Heart right ventricle (tissue), 16 donors: ENCODE results near the gene SLCO2B1. TPM values are rescaled to one million over a fixed set of nuclear protein-coding genes. Genes with fewer than 3 reads are reported as not detected.

Experiments
- ATAC-seq, 8 donors: fragments of 200-7000 bp; cut with Tn5 transposase; one replicate each; pipeline ENCODE4 v1.9.1; 2020; ENCODE audit warnings: mild to moderate bottlenecking in 8 of 8, moderate library complexity in 8 of 8, moderate number of reproducible peaks in 1 of 8
- DNase-seq, 2 donors: peaks; one replicate each; pipeline ENCODE4 v3.0.0-alpha.2; 2020
- H3K27ac ChIP-seq, 10 donors: fragments of 200-600 bp; sonication (generic) in 2 of 10; one replicate each; pipeline versions ENCODE4 v1.5.0 to v1.8.0; 2020 to 2022; ENCODE audit warnings: mild to moderate bottlenecking in 3 of 10
- H3K27me3 ChIP-seq, 7 donors: fragments of 200-600 bp; one replicate each; pipeline ENCODE4 v1.8.0; 2021 to 2022; ENCODE audit warnings: mild to moderate bottlenecking in 2 of 7
- H3K36me3 ChIP-seq, 9 donors: fragments of 200-600 bp; sonication (generic) in 1 of 9; one replicate each; pipeline versions ENCODE4 v1.5.0 to v1.8.0; 2020 to 2022; ENCODE audit warnings: mild to moderate bottlenecking in 2 of 9
- H3K4me1 ChIP-seq, 9 donors: fragments of 200-600 bp; sonication (generic) in 1 of 9; one replicate each; pipeline versions ENCODE4 v1.5.0 to v1.8.0; 2020 to 2022; ENCODE audit warnings: mild to moderate bottlenecking in 4 of 9
- H3K4me3 ChIP-seq, 10 donors: fragments of 200-600 bp; sonication (generic) in 2 of 10; one replicate each; pipeline versions ENCODE4 v1.5.0 to v1.8.0; 2020 to 2022; ENCODE audit warnings: mild to moderate bottlenecking in 7 of 10, moderate library complexity in 2 of 10
- H3K9me3 ChIP-seq, 11 donors: fragments of 200-600 bp in 10 of 11; sonication (generic) in 2 of 11; one replicate each; pipeline versions ENCODE4 v1.5.0 to v1.8.0; 2013 to 2022; ENCODE audit warnings: mild to moderate bottlenecking in 2 of 11, control low read depth in 1 of 11, moderate library complexity in 1 of 11
- WGBS, 2 donors: extraction: QIAGEN DNeasy Blood & Tissue Kit; methylation state at CpG; one replicate each; pipeline ENCODE4 v1.1.7; 2013; ENCODE audit warnings: inconsistent platforms in 1 of 2; 5-methylcytosine and 5-hydroxymethylcytosine counted together
- intact Hi-C, 10 donors: fragments of 100-400 bp; cut with DNase I; formaldehyde crosslinking; loops; one replicate each; pipeline versions ENCODE4 v1.11.1 to v1.14.2; 2022
- polyA plus RNA-seq, 2 donors: library from polyadenylated mRNA; stranded (reverse); fragments of 200-250 nt; gene quantifications; one replicate each; pipeline ENCODE4 v1.2.3, GENCODE V29; 2013
- total RNA-seq, 10 donors: library from RNA; stranded (reverse); fragmentation: NEBNext Ultra II Directional in 3 of 10; extraction: Animal tissue kit (Norgen Biotek cat#: 25700) in 3 of 10; gene quantifications; one replicate each; pipeline versions ENCODE4 v1.2.1 to v1.2.4, GENCODE V29; 2021 to 2023
- TF ChIP-seq, protein P1 (sequence below), 9 donors: fragments of 200-600 bp; sonication (generic) in 2 of 9; IDR thresholded peaks; one replicate each; pipeline versions ENCODE4 v1.5.0 to v1.8.0; 2021 to 2022; ENCODE audit warnings: antibody characterized with exemption in 9 of 9, mild to moderate bottlenecking in 5 of 9, moderate library complexity in 1 of 9
- donor health status: Arrhythmogenic right ventricular cardiomyopathy.
- donor health status: ischemic (EF 13 %, LVEDD 7.1; RV severe dilation, severe dysfunction).
- donor health status: healthy with polysubstance abuse.
- donor health status: DM: no; HTN: yes; CAD: no.
- donor health status: DM: no; HTN: no; CAD: no.
- donor health status: ischemic (EF 25% LVEDD 6.9; RV normal size, moderate dysfunction).
- donor health status: ischemic (EF 25% LVEDD 5.7; RV mildly dilated, moderate dysfunction).
- donor health status: healthy.
- donor health status: DM: yes; HTN: yes; CAD: no.
- donor health status: Ischemic cardiomyopathy.
- donor health status: ischemic (EF 35%, LVEDD 5.7; RV mildly dilated, moderate dysfunction).
- donor health status: nonischemic (EF 11% LVEDD 7.7; RV severe dilation, severe dysfunction).
- donor health status: DM: yes; HTN: yes; CAD: no.
- donor health status: PGD.
- donor health status: ischemic (EF 29% LVEDD 5.4; RV normal size, mild dysfunction).
- donor health status: nonischemic (EF 23%, LVEDD 6.1; RV moderate dilation, normal function).

SLCO2B1 gene
- total and polyA plus RNA-seq, 12 donors = 5.2 to 69.0 (median 16.9) TPM

- no peaks in the 10 kb centered on the region for H3K36me3 ChIP-seq
- DNase-seq = peak; percentile 68 to 76
- H3K4me3 ChIP-seq = no peak overlapping the region
- peak; percentile 76 to 93 (median 89) for ATAC-seq
- H3K4me1 ChIP-seq = peaks cover 3 to 60% (median 25%) of the 10 kb centered on the region in 9 donors
- 54 to 58% methylated on average over 10 of the region's 10 CpGs for WGBS, 2 donors
- intact Hi-C loops = loop anchor here in 5 of 10 donors (2.0 to 10.0 kb wide), 7 partner anchors 62 to 121 kb away; partner anchors contain the start of gene TPBGL (in 2 of the 5)
- TF ChIP-seq, protein P1, sequence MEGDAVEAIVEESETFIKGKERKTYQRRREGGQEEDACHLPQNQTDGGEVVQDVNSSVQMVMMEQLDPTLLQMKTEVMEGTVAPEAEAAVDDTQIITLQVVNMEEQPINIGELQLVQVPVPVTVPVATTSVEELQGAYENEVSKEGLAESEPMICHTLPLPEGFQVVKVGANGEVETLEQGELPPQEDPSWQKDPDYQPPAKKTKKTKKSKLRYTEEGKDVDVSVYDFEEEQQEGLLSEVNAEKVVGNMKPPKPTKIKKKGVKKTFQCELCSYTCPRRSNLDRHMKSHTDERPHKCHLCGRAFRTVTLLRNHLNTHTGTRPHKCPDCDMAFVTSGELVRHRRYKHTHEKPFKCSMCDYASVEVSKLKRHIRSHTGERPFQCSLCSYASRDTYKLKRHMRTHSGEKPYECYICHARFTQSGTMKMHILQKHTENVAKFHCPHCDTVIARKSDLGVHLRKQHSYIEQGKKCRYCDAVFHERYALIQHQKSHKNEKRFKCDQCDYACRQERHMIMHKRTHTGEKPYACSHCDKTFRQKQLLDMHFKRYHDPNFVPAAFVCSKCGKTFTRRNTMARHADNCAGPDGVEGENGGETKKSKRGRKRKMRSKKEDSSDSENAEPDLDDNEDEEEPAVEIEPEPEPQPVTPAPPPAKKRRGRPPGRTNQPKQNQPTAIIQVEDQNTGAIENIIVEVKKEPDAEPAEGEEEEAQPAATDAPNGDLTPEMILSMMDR (IDR thresholded peaks at IDR 0.05) = no peak
- no peaks in the 10 kb centered on the region for H3K9me3 ChIP-seq
- H3K27ac ChIP-seq = peak overlapping the region in 5 of 10 donors; percentile 1 to 71 (median 56)
- peaks cover 0 to 19% (median 4%) of the 10 kb centered on the region in 7 donors for H3K27me3 ChIP-seq
These were observed 8.0 kb upstream of the SLCO2B1 start for GRCh38 chr11:75142714-75143419.

GRCh38 chr11:75143420-75143731, 7.5 kb upstream of the SLCO2B1 start:
- no peaks in the 10 kb centered on the region for H3K36me3 ChIP-seq
- WGBS, 2 donors = 46 to 62% methylated on average over 6 of the region's 6 CpGs
- peaks cover 0 to 14% (median 4%) of the 10 kb centered on the region in 7 donors for H3K27me3 ChIP-seq
- TF ChIP-seq, protein P1 (IDR thresholded peaks at IDR 0.05) = no peak
- peaks cover 3 to 65% (median 27%) of the 10 kb centered on the region in 9 donors for H3K4me1 ChIP-seq
- H3K9me3 ChIP-seq = no peaks in the 10 kb centered on the region
- H3K27ac ChIP-seq = peak overlapping the region in 5 of 10 donors; percentile 13 to 71 (median 56)
- ATAC-seq (no peak), DNase-seq (no peak)
- no peak overlapping the region for H3K4me3 ChIP-seq
- intact Hi-C loops = loop anchor here in 5 of 10 donors (2.0 to 10.0 kb wide), 7 partner anchors 61 to 121 kb away; partner anchors contain the start of gene TPBGL (in 2 of the 5)

- Histone ChIP-seq H3K4me3 (no peak overlapping the region), H3K9me3 (no peaks in the 10 kb centered on the region), H3K36me3 (no peaks in the 10 kb centered on the region), H3K4me1 (peaks cover 3 to 77% (median 27%) of the 10 kb centered on the region in 9 donors), H3K27ac (no peak overlapping the region), H3K27me3 (peaks cover 0 to 5% (median 0%) of the 10 kb centered on the region in 7 donors)
- no peak for ATAC-seq
- no peak for DNase-seq
- 40 to 44% methylated on average over 3 of the region's 3 CpGs for WGBS, 2 donors
- TF ChIP-seq, protein P1 (IDR thresholded peaks at IDR 0.05) = no peak
- intact Hi-C loops = loop anchor here in 9 of 10 donors (1.0 to 10.0 kb wide), 6 partner anchors 60 to 122 kb away; partner anchors contain the start of gene TPBGL (in 1 of the 9)
These were observed 6.2 kb upstream of the SLCO2B1 start for GRCh38 chr11:75144716-75145014.

DNA sequence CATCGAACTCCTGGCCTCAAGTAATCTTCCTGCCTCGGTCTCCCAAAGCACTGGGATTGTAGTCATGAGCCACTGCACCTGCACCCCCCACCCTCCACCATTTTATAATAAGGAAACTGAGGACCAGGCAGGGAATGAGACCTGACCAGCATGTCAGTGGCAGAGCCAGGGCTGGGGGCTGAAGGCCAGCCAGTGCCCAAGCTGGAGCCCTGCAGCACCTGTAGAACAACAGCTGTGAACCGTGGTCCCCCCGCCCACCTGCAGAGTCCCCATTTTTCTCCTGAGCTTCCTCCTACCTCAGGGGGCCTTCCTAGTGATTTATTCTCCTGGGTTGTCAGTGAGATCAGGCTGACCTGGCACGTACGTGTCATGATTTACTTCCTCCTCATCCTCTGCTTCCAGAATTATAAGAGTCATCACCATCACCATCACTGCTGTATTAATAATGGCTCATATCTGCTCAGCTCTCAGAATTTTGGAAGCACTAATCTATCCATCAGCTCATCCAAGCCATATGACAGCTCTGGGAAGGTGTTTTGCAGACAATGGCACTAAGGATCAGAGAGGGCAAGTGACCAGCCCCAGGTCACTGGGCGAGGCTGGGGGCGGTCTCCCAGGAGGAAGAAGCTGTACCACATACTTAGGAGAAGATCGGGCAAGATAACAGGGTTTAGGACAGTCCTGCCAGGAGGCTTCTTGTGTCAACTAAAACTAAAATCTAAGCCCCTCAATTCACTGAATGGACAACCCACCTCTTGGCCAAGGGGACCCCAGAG, 5.5 kb upstream of the SLCO2B1 start:
- Histone ChIP-seq H3K4me1 (peaks cover 3 to 83% (median 30%) of the 10 kb centered on the region in 9 donors), H3K27me3 (no peaks in the 10 kb centered on the region), H3K36me3 (no peaks in the 10 kb centered on the region), H3K27ac (no peak overlapping the region), H3K4me3 (no peak overlapping the region), H3K9me3 (no peaks in the 10 kb centered on the region)
- DNase-seq (no peak), ATAC-seq (no peak)
- TF ChIP-seq, protein P1 (IDR thresholded peaks at IDR 0.05) = no peak
- intact Hi-C loops = loop anchor here in 2 of 10 donors (2.0 to 10.0 kb wide), 2 partner anchors 59 to 121 kb away; no protein-coding TSS in a partner anchor
- 74 to 89% methylated on average over 9 of the region's 9 CpGs for WGBS, 2 donors
